DND-41 (cell line): ENCODE measurements around the gene DGCR6.

ENCODE experiments used
- CTCF ChIP-seq: IDR thresholded peaks from 2 replicates; pipeline ENCODE4 v1.5.1; 2012; ENCODE audit warnings: borderline replicate concordance, low read length, moderate library complexity, mild to moderate bottlenecking; ENCODE audit not compliant: poor library complexity, severe bottlenecking; ENCODE audit errors: extremely low read depth
- EZH2 ChIP-seq: IDR thresholded peaks from 3 replicates; pipeline ENCODE4 v1.6.1; 2012; ENCODE audit warnings: borderline replicate concordance, low read depth, mild to moderate bottlenecking, moderate library complexity, low read length, inconsistent platforms; ENCODE audit not compliant: severe bottlenecking

GRCh38 chr22:18954990-18955571 is 49.0 kb downstream of the DGCR6 start:
- TF ChIP-seq EZH2 (no peak), CTCF (no peak)
